Renal pelvis (tissue), 4 donors: ENCODE data around the gene VAV2. TPM values are rescaled to one million over a fixed set of nuclear protein-coding genes. Genes with fewer than 3 reads are reported as not detected.
"Not testable (repeated sequence)": the region's sequence is repeated elsewhere in the genome, so short reads cannot be mapped to it uniquely, and the experiment has no call there.

ENCODE experiments used
- DNase-seq: peaks from one replicate; pipeline ENCODE4 v3.0.0-alpha.2; 2013
- polyA plus RNA-seq, 3 donors: library from polyadenylated mRNA; unstranded; fragments of 120-200 nt; gene quantifications; one replicate each; pipeline ENCODE4 v1.2.1, GENCODE V29; 2013; ENCODE audit not compliant: insufficient read length in 3 of 3

The VAV2 gene
- polyA plus RNA-seq, 3 donors: 36.6 to 55.8 (median 37.4) TPM

GRCh38 chr9:133773889-133774655 is 218.1 kb downstream of the VAV2 start:
- DNase-seq: no peak

DNA sequence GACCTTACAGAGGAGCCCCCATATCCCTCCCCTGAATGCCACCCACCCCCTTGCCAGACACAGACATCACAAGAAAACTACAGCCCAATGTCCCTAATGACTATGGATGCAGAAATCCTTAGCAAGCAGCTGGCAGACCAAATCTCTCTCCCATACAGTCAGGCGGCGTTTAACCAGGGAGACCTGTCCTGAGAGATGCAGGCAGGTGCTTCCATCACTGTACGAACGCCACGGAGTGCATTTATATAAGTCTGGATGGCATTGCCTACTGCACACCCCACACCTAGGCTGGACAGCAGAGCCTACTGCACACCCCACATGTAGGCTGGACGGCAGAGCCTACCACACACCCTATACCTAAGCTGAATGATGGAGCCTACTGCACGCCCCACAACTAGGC is 219.5 kb downstream of the VAV2 start:
- DNase-seq: no peak

- DNase-seq: no peak
These were observed 220.3 kb downstream of the VAV2 start for GRCh38 chr9:133771486-133772482.

GRCh38 chr9:133770076-133770777 is 221.9 kb downstream of the VAV2 start:
- DNase-seq: no peak

GRCh38 chr9:133769511-133770075 is 222.5 kb downstream of the VAV2 start:
- DNase-seq: no peak

DNA sequence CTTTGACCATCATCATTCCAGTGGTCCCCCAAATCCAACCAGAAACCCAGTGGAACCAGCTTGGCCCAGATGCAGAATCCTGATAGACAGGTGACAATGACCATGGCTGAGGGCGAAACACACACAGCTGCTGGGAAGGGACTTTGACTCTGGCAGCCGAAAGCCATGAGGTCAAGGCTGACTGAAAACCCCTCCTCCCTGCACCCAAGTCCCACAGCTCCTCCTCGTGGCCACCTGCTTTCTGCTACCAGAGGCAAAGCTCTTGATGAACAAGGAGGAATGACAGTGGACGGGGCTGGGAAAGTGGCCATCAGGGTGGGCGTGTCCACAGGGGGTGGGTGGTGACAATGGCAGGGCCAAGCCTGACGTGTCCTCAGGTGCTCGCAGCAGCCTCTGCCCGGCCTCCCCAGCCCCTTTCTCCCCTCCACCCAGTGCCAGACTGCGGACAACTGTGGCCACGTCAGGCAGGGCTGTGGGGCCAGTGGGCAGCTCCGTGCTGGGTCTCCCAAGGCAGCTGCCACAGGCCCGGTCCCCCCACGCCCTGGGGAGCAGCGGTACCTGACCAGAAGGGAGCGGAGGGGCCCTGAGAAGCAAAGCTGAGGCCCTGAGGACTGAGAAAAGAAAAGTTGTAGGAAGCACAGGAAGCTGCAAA is 223.1 kb downstream of the VAV2 start:
- no peak for DNase-seq

DNA sequence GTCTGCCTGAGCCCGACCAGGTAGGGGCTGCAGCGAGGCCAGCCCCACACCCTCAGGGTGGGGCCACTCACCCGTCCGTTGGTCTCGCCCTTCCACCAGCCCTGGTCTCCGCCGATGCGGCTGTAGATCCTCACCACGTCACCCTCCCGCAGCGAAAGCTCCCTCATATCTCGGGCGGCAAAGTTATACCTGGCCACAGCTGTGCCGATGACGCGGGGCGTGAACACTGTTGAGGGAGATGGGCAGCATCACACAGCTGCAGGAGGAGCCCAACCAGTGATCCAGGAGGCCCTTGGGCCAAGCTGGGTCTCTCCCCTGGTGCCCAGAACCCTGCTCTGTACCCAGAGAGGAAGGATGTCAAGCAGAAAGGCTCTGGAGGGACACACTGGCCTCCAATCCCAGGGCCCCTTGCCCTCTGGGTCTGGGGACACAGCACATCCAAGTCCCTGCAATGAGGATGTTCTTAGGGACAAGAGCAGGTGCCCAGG is 223.7 kb downstream of the VAV2 start:
- no peak for DNase-seq

DNA sequence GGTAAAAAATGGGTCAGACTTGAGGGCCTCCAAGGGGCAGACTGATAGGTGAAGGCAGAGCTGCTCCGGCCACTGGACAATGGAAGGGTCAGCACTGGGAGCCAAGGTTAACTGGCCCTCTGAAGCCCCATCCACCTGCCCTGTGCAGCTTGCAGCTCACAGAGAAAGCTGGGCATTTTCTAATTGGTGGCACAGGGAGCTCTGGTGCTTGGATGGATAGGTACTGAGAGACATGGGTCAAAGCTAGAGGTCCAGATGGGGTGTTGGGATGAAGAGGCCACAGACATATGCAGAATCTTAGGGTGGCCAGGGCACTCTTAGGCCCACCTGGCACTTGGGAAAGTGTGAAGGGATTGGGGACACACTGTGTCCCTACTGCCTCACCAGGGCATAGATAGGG is 224.5 kb downstream of the VAV2 start:
- no peak for DNase-seq

DNA sequence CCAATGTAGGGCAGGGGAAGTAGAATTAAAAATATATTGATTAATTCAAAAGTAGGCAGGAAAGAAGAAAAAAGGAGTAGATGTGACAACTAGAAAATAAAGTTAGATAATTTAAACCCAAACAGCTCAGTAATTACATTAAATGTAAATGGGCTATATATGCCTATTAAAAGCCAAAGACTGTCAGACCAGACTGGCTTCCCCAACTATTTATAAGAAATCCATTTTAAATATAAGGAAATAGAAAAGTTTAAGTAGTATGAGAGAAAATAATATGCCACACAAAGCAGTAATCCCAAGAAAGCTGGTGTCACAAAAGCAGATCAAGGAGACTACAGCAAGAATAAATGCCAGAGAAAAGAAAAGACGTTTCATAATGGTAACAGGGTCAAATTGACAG is 225.1 kb downstream of the VAV2 start:
- no peak for DNase-seq

DNA sequence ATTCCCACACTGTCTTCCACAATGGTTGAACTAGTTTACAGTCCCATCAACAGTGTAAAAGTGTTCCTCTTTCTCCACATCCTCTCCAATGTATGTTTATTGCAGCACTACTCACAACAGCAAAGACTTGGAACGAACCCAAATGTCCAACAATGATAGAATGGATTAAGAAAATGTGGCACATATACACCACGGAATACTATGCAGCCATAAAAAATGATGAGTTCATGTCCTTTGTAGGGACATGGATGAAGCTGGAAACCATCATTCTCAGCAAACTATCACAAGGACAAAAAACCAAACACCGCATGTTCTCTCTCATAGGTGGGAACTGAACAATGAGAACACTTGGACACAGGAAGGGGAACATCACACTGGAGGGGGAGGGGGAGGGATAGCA is 225.9 kb downstream of the VAV2 start:
- not testable (repeated sequence) for DNase-seq

GRCh38 chr9:133763272-133764183 is 228.6 kb downstream of the VAV2 start:
- no peak for DNase-seq

GRCh38 chr9:133762488-133763271 is 229.4 kb downstream of the VAV2 start:
- DNase-seq: no peak

- no peak for DNase-seq
These were observed 230.4 kb downstream of the VAV2 start for GRCh38 chr9:133761641-133762248.

GRCh38 chr9:133760713-133761290 is 231.3 kb downstream of the VAV2 start:
- DNase-seq: no peak

- DNase-seq: no peak
These were observed 232.2 kb downstream of the VAV2 start for GRCh38 chr9:133759946-133760345.

DNA sequence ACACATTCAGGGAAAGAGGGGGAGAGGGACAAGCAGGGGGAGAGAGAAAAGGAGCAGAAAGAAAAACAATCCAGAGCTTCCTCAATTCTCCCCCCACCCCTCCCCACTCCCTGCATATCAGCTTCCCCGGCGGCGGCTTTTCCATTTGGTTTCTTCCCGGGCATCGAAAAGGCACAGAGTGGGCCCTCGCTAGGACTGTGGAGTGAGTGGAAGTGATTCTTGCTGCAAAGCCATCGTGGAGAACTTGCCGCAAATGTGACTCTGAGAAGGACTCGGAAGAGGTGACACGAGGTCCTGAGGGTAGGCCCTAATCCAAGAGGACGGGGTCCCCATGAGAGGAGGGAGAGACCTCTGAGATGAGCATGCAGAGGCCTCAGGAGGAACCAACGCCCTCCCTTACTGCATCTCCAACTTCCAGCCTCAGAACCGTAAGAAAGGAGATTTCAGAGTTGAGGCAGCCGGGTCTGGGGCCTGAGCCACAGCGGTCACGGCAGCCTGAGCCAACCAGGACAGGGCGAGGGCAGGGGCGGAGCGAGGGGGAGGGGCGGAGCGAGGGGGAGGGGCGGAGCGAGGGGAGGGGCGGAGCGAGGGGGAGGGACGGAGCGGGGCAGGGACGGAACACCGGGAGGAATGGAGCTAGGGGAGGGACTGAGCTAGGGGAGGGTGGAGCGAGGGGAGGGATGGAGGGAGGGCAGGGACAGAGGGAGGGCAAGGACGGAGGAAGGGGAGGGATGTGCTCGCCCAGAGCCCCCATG is 232.8 kb downstream of the VAV2 start:
- DNase-seq: no peak

DNA sequence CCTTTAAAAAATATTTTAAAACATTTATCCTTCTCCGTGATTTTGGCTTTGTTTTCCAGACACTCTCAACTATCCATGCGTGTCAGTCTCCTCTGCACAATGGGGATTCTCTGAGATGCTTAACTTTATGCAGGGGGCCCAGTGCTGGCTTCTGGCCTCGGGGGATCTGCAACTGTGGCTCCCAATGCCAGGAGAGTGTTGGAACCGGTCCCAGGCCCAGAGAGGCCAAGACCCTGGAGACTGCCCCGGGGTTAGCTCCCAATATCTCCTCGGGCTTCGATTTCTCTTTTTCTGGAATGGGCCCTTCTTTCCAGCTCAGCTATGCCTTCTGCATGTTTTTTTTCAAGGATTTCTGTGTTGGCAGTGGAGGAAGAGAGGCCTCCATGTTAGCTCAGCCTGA is 233.9 kb downstream of the VAV2 start:
- no peak for DNase-seq
